ENCODE data around the gene CERS6. TPM values are rescaled to one million over a fixed set of nuclear protein-coding genes. Genes with fewer than 3 reads are reported as not detected.
A peak's percentile ranks its signal among the peaks of the same experiment; 100 is the strongest.

Gene CERS6
- total and polyA plus RNA-seq, 3 experiments from 2014 or later = 3.6 to 7.8 (median 7.7) TPM

- Mint-ChIP-seq H3K27me3 (no peaks in the 10 kb centered on the region), H3K36me3 (peaks cover 2 to 21% (median 15%) of the 10 kb centered on the region in 3 donors), H3K9me3 (no peaks in the 10 kb centered on the region), H3K4me3 (no peak overlapping the region), H3K4me1 (peaks cover 0 to 1% (median 0%) of the 10 kb centered on the region in 3 donors), H3K27ac (peak overlapping the region in 1 of 8 donors; percentile 39)
- no peak for DNase-seq
- Histone ChIP-seq H3K36me3 (ENCODE audit: insufficient read depth, low read length) (no peaks in the 10 kb centered on the region), H3K4me3 (ENCODE audit: low read length) (no peak overlapping the region), H3K27me3 (ENCODE audit: insufficient read depth, low read length, poor library complexity, severe bottlenecking) (no peaks in the 10 kb centered on the region), H3K9me3 (ENCODE audit: low read length) (no peaks in the 10 kb centered on the region), H3K4me1 (ENCODE audit: insufficient read depth, low read length) (no peaks in the 10 kb centered on the region), H3K27ac (ENCODE audit: low read depth, low read length) (no peak overlapping the region)
- CTCF ChIA-PET = interaction anchor here (1.1 kb wide), 1 partner anchor 353 kb away, joined by 3 read pairs; no protein-coding TSS in a partner anchor
- POLR2A ChIA-PET = no interaction called here
Measured at GRCh38 chr2:168699844-168700417, 243.9 kb downstream of the CERS6 start.

- Histone ChIP-seq H3K36me3 (ENCODE audit: insufficient read depth, low read length) (no peaks in the 10 kb centered on the region), H3K27ac (ENCODE audit: low read depth, low read length) (no peak overlapping the region), H3K4me3 (ENCODE audit: low read length) (no peak overlapping the region), H3K9me3 (ENCODE audit: low read length) (no peaks in the 10 kb centered on the region), H3K4me1 (ENCODE audit: insufficient read depth, low read length) (no peaks in the 10 kb centered on the region), H3K27me3 (ENCODE audit: insufficient read depth, low read length, poor library complexity, severe bottlenecking) (no peaks in the 10 kb centered on the region)
- Mint-ChIP-seq H3K4me1 (peaks cover 0 to 5% (median 0%) of the 10 kb centered on the region in 3 donors), H3K27me3 (no peaks in the 10 kb centered on the region), H3K27ac (no peak overlapping the region), H3K4me3 (no peak overlapping the region), H3K9me3 (no peaks in the 10 kb centered on the region), H3K36me3 (peaks cover 0 to 14% (median 12%) of the 10 kb centered on the region in 3 donors)
- no peak for DNase-seq
- ChIA-PET POLR2A (no interaction called here), CTCF (interaction anchor here (1.1 kb wide), 1 partner anchor 354 kb away, joined by 3 read pairs; no protein-coding TSS in a partner anchor)
Measured at GRCh38 chr2:168700615-168701245, 244.7 kb downstream of the CERS6 start.

- ChIA-PET POLR2A (no interaction called here), CTCF (no interaction called here)
- peaks cover 0 to 8% (median 4%) of the 10 kb centered on the region in 3 donors for H3K36me3 Mint-ChIP-seq
- no peaks in the 10 kb centered on the region for H3K9me3 Mint-ChIP-seq
- DNase-seq = no peak
- no peak overlapping the region for H3K4me3 ChIP-seq (ENCODE audit: low read length)
- peaks cover 0 to 5% (median 0%) of the 10 kb centered on the region in 3 donors for H3K4me1 Mint-ChIP-seq
- no peaks in the 10 kb centered on the region for H3K27me3 ChIP-seq (ENCODE audit: insufficient read depth, low read length, poor library complexity, severe bottlenecking)
- no peaks in the 10 kb centered on the region for H3K27me3 Mint-ChIP-seq
- H3K36me3 ChIP-seq (ENCODE audit: insufficient read depth, low read length) = no peaks in the 10 kb centered on the region
- no peak overlapping the region for H3K27ac ChIP-seq (ENCODE audit: low read depth, low read length)
- H3K27ac Mint-ChIP-seq = no peak overlapping the region
- no peak overlapping the region for H3K4me3 Mint-ChIP-seq
- H3K4me1 ChIP-seq (ENCODE audit: insufficient read depth, low read length) = no peaks in the 10 kb centered on the region
- no peaks in the 10 kb centered on the region for H3K9me3 ChIP-seq (ENCODE audit: low read length)
Measured at GRCh38 chr2:168702579-168702978, 246.5 kb downstream of the CERS6 start.

- POLR2A ChIA-PET = no interaction called here
- no peak for DNase-seq
- no peaks in the 10 kb centered on the region for H3K36me3 ChIP-seq (ENCODE audit: insufficient read depth, low read length)
- H3K27ac Mint-ChIP-seq = no peak overlapping the region
- no peak overlapping the region for H3K4me3 ChIP-seq (ENCODE audit: low read length)
- no peak overlapping the region for H3K27ac ChIP-seq (ENCODE audit: low read depth, low read length)
- H3K27me3 Mint-ChIP-seq = no peaks in the 10 kb centered on the region
- H3K4me1 ChIP-seq (ENCODE audit: insufficient read depth, low read length) = no peaks in the 10 kb centered on the region
- H3K36me3 Mint-ChIP-seq = peaks cover 0 to 1% (median under 1%) of the 10 kb centered on the region in 3 donors
- no peak overlapping the region for H3K4me3 Mint-ChIP-seq
- H3K4me1 Mint-ChIP-seq = peaks cover 0 to 5% (median 0%) of the 10 kb centered on the region in 3 donors
- H3K27me3 ChIP-seq (ENCODE audit: insufficient read depth, low read length, poor library complexity, severe bottlenecking) = no peaks in the 10 kb centered on the region
- no peaks in the 10 kb centered on the region for H3K9me3 Mint-ChIP-seq
- CTCF ChIA-PET = no interaction called here
- no peaks in the 10 kb centered on the region for H3K9me3 ChIP-seq (ENCODE audit: low read length)
Measured at GRCh38 chr2:168703926-168704325, 247.9 kb downstream of the CERS6 start.

GRCh38 chr2:168705534-168706470 lies 249.7 kb downstream of the CERS6 start:
- H3K9me3 Mint-ChIP-seq = no peaks in the 10 kb centered on the region
- H3K4me1 Mint-ChIP-seq = peaks cover 0 to 5% (median 0%) of the 10 kb centered on the region in 3 donors
- H3K36me3 Mint-ChIP-seq = no peaks in the 10 kb centered on the region
- no peaks in the 10 kb centered on the region for H3K4me1 ChIP-seq (ENCODE audit: insufficient read depth, low read length)
- H3K4me3 ChIP-seq (ENCODE audit: low read length) = no peak overlapping the region
- H3K36me3 ChIP-seq (ENCODE audit: insufficient read depth, low read length) = no peaks in the 10 kb centered on the region
- H3K27ac Mint-ChIP-seq = no peak overlapping the region
- H3K9me3 ChIP-seq (ENCODE audit: low read length) = no peaks in the 10 kb centered on the region
- ChIA-PET POLR2A (no interaction called here), CTCF (interaction anchor here (0.6 to 1.4 kb wide), 2 partner anchors 43 to 359 kb away, joined by 3 read pairs; no protein-coding TSS in a partner anchor)
- no peak overlapping the region for H3K27ac ChIP-seq (ENCODE audit: low read depth, low read length)
- H3K27me3 ChIP-seq (ENCODE audit: insufficient read depth, low read length, poor library complexity, severe bottlenecking) = no peaks in the 10 kb centered on the region
- H3K27me3 Mint-ChIP-seq = peaks cover 0 to 1% of the 10 kb centered on the region in 2 donors
- no peak overlapping the region for H3K4me3 Mint-ChIP-seq
- no peak for DNase-seq

GRCh38 chr2:168706806-168707205 lies 250.7 kb downstream of the CERS6 start:
- Histone ChIP-seq H3K4me3 (ENCODE audit: low read length) (no peak overlapping the region), H3K9me3 (ENCODE audit: low read length) (no peaks in the 10 kb centered on the region), H3K27ac (ENCODE audit: low read depth, low read length) (no peak overlapping the region), H3K4me1 (ENCODE audit: insufficient read depth, low read length) (no peaks in the 10 kb centered on the region), H3K27me3 (ENCODE audit: insufficient read depth, low read length, poor library complexity, severe bottlenecking) (no peaks in the 10 kb centered on the region), H3K36me3 (ENCODE audit: insufficient read depth, low read length) (no peaks in the 10 kb centered on the region)
- Mint-ChIP-seq H3K27ac (no peak overlapping the region), H3K36me3 (no peaks in the 10 kb centered on the region), H3K4me1 (peaks cover 2 to 7% (median 2%) of the 10 kb centered on the region in 3 donors), H3K9me3 (no peaks in the 10 kb centered on the region), H3K27me3 (peaks cover 0 to 1% of the 10 kb centered on the region in 2 donors), H3K4me3 (no peak overlapping the region)
- ChIA-PET POLR2A (no interaction called here), CTCF (interaction anchor here (1.4 kb wide), 1 partner anchor 360 kb away, joined by 3 read pairs; no protein-coding TSS in a partner anchor)
- DNase-seq = no peak

GRCh38 chr2:168708080-168708479 lies 252.0 kb downstream of the CERS6 start:
- Histone ChIP-seq H3K27ac (ENCODE audit: low read depth, low read length) (no peak overlapping the region), H3K36me3 (ENCODE audit: insufficient read depth, low read length) (no peaks in the 10 kb centered on the region), H3K9me3 (ENCODE audit: low read length) (no peaks in the 10 kb centered on the region), H3K4me1 (ENCODE audit: insufficient read depth, low read length) (no peaks in the 10 kb centered on the region), H3K27me3 (ENCODE audit: insufficient read depth, low read length, poor library complexity, severe bottlenecking) (no peaks in the 10 kb centered on the region), H3K4me3 (ENCODE audit: low read length) (no peak overlapping the region)
- Mint-ChIP-seq H3K4me1 (peaks cover 7 to 16% (median 9%) of the 10 kb centered on the region in 3 donors), H3K36me3 (no peaks in the 10 kb centered on the region), H3K4me3 (no peak overlapping the region), H3K27me3 (peaks cover 0 to 1% of the 10 kb centered on the region in 2 donors), H3K27ac (no peak overlapping the region), H3K9me3 (no peaks in the 10 kb centered on the region)
- POLR2A ChIA-PET = no interaction called here
- DNase-seq = no peak
- CTCF ChIA-PET = no interaction called here
